NCI-H2196 (cell line): ENCODE results near the gene COBL.

Experiments
- DNase-seq: peaks from one replicate; lab custom pipeline; 2025; ENCODE audit not compliant: unreplicated experiment; lab: John Stamatoyannopoulos, UW

Gene COBL

GRCh38 chr7:51124321-51124720, 192.3 kb downstream of the COBL start:
- no peak for DNase-seq

GRCh38 chr7:51123322-51124019, 193.1 kb downstream of the COBL start:
- no peak for DNase-seq

- no peak for DNase-seq
Observed at GRCh38 chr7:51121931-51122425, 194.6 kb downstream of the COBL start.

DNA sequence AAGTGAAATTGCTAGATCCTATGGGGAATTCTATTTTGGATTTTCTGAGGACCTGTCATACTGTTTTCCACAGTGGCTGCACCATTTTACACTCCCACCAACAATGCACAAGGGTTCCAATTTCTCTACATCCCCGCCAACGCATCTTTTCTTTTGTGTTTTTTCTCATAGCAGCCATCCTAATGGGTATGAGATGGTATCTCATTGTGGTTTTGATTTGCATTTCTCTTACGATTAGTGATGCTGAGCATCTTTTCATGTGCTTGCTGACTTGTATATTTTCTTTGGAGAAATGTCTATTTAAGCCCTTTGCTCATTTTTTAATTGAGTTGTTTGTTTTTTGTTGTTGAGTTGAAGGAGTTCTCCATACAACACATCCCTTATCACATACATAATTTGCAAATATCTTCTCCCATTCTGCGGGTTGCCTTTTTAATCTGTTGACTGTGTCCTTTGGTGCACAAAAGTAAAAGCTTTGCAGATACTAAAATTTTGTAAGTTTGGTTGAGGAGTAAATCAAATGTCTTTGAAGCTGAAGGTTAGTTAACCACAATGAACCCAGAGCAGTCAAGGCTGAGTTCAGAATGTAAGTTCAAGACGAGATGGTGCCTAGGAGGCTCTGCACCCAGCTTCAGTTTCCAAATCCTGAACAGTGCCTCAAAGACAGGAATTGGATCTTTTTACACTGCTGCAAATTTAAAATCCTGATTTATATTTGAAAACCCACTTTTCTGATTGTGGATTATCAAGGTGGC, 195.4 kb downstream of the COBL start:
- no peak for DNase-seq

DNA sequence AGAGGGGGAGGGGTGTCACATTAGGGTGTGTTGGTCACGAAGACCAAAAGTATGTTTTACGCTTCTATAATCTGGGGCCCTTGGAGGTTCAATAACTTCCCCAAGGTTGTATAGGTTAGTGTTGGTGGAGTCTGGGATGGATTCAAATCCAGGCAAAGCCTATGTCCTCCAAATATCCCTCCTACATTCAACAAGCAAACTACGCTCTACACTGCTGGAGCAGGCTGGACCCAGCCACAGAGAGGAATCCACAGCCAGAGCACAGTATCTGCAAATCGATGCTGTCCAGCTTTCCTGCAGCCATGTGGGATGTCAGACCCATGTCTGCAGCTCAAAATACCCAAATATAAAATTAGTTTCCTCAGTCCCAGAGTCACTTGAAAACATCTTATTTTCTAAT, 198.0 kb downstream of the COBL start:
- DNase-seq, result no peak

- no peak for DNase-seq
Observed at GRCh38 chr7:51114501-51114900, 202.1 kb downstream of the COBL start.

GRCh38 chr7:51113962-51114361, 202.6 kb downstream of the COBL start:
- no peak for DNase-seq

GRCh38 chr7:51113560-51113959, 203.0 kb downstream of the COBL start:
- no peak for DNase-seq

DNA sequence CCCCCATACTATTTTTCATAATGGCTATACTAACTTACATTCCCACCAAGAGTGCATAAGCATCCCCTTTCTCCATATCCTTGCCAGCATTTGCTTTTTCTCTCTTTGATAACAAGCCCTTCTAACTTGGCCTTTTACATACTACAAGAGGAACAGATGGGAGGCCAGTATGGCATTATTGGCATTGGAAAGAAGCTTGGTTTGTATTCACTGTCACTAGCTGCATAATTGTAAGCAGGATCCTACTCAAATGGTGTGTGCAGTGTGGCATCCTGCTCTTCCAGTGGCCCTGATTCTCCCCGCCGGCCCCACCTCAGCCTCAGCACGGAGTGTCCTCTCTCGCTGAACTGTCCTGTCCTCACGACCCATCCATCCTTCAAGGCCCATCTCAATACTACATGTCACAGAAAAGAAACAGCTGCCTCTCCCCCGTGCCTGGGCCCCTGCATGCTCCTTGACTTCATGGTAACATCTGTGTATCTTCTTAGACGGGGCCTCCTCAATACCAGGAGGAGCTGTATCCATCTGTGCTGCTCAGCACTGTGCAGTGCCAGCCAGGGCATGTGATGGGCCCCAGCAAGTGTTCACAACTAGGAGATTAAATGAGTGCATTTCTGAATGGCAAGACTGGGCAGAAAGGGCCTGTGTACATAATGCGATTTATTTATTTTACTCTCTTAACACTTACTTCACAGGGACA, 205.2 kb downstream of the COBL start:
- no peak for DNase-seq

DNA sequence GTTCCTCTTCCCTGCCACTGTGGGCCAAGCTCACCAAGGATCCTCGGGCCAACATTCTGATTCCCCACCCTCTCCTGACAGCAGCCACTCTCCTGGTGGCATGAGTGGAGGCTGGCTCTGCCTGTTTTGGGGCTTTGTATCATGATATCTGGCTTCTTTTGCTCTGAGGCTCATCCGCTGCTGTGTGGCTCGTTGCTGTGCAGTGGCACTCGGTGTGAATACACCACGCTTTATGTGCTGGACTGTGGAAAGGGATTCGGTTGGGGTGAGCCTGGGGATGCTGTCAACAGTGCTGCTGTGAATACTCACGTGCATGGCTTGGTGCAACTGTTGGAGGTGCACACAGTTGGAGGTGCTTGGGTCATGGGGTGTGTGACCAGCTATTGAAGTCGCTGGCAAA, 208.5 kb downstream of the COBL start:
- DNase-seq, result no peak

DNA sequence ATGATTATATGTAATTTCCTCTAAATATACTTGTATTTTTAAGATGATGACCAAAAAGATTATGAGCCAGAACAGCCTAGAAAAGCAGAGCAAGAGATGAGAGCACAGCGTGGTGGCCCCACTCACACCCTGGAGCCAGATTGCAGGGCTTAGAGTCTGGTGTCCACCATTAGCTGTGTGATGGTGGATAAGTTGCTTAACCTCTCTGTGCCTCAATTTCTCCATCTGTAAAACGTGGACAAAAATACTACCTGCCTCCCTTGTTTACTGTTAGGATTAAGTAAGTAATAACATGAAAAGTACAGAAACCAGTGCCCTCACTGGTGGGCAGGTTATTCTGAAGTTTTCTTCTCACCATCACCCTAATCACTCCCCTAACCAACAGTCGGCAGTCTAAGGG, 212.3 kb downstream of the COBL start:
- no peak for DNase-seq

- no peak for DNase-seq
Observed at GRCh38 chr7:51103718-51104117, 212.9 kb downstream of the COBL start.

DNA sequence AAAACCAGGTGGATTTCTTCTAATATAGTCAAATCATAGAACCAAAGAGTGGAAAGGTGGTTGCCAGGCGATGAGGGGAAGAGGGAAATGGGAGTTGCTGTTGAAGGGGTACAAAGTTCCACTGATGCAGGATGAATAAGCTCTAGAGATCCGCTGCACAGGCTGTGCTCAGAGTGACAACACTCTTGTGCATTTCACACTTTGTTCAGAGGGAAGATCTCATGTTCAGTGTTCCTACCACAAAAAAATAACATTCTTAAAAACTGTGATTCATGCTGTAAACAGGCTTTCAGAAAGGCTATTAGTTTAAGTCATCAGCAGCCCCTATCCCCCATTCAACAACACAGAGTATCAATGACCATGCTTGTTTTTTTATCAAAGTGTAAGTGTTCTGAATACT, 213.8 kb downstream of the COBL start:
- DNase-seq, result no peak

DNA sequence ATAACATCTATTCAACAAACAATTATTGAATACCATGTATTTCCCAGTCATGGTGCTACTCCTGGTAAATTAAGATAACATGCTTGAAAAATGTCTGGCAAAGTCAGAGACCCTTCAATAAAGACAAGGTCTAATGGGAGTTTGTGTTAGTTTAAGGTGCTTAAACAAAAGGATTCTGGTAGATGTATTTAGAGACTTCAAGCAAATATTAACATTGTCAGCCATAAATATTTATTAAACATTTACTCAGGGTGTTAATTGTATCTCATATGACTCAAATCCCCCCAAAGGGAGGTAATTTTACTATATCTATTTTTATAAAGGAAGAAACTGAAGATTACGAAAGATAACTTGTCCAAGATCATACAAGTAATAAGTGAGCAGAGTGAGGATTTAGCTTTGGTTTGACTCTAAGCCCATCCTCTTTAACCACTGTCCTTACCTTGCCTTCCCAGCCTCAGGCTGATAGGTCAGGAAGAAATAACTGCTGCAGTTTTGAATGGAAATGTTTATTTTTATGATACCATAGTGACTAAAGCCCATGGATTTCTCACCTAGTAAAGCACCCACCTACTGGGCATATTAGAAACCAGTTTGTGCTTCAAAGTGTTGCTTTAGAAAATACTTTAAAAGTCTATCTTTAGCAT, 215.4 kb downstream of the COBL start:
- DNase-seq, result no peak

DNA sequence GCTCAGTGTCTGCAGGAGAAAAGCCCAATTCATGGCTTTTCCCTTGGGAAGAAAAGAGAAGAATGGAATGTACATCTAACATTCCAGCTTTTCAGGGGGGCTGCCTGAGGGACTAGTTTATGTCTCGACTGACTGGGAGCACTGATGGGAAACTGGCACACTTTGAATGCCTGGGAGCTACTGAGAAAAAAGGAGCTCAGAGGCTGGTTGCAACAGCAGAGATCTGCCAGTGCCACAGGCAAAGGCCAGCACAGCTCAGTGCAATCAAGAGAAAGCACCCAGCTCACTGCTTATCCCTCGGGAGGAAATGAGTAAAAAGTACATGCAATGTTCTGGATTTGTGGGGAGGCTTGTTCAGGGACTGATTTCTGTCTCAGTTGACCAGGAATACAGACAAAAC, 226.2 kb downstream of the COBL start:
- no peak for DNase-seq

GRCh38 chr7:51085034-51085692, 231.4 kb downstream of the COBL start:
- DNase-seq, result no peak

- no peak for DNase-seq
Observed at GRCh38 chr7:51084121-51084520, 232.5 kb downstream of the COBL start.

GRCh38 chr7:51082940-51083533, 233.6 kb downstream of the COBL start:
- DNase-seq, result no peak

DNA sequence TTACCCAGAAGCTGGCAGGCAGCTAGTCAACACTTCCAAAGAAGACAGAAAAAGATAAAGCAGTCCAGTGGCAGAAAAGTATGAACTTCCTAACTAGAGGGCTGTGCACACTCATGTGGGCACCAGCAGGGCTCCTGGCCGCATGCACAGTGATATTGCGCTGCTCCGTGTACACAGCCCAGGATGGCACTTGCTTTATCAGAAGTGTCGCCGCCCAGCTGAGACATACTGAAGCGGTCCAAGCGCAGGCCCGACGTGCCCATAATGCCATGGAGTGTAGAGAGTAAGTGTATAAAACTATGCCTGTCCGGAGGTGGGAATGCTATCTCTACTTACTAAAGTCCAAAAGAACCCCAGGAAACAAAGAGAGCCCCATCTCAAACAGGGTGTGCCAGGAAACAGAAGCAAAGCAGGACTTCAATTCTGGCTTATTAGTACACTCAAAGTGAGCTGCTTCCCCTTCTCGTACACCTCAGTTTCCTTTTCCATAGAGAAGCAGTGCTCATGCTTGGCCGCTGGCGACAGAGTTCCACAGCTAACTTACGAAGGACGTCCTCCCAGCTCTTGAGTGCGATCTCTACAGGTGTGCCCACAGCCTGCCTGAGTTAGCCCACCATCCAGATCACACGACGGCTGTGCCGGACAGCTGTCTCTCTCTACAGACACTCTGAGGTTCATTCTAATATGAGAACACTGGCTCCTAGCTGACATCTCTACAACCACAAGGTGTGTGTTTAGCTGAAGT, 234.3 kb downstream of the COBL start:
- DNase-seq, result no peak
